ENCODE results near the gene USP33. TPM values are rescaled to one million over a fixed set of nuclear protein-coding genes. Genes with fewer than 3 reads are reported as not detected.
A peak's percentile ranks its signal among the peaks of the same experiment; 100 is the strongest.

USP33 gene
- total and polyA plus RNA-seq, 9 of the 15 experiments (the other 6 are each of a cell fraction or from before 2014, with no cell fraction given), result 22.4 to 83.5 (median 44.7) TPM

DNA sequence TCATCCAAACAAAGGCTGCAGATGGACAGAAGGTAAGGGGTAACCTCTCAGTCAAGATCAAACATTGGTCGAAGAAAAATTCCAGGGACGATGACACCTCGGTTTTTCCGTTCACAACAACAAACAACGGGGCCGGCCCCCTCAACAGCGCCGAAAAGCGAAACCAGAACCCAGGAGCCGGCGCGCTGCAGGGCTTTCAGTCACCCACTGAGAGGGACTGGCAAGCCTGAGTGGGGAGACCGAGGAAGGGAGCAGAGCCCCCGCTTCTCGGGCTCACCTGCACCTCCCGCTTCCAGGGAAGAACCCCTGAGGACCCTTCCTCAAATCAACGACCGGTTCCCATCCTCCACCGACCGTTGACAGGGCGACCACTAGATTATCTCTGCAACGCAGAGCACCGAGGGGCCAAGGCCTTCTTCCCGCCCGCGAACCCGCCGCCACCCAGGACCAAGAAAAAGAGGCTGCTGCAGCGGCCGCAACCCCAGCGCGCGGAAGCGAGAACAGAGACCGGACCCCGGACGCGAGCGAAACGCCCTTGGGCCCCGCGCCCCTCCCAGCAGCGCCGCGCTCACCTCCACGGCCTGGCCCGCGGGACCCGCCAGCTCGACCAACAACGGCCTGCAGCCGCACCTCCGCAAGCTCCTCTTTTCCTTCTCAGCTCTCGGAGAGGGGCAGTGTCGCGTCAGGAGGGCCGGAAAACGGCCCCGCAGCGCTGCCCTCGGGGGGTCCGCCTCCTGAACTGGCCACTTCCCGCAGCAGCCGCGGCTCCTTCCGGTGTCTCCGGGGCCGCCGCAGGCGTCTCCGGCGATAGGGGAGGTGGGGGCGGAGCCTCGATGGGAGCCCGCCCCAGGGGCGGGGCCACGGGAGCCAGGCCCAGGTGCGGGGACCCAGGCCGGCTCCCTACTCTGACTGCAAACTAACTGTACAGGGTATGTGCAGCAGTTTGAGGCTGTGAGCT is at the start of gene USP33 (continued):
- TF ChIP-seq ZFP30 (CRISPR knock-in tag; IDR thresholded peaks at IDR 0.05; ENCODE audit: borderline replicate concordance) (no peak), XRCC5 (IDR thresholded peaks at IDR 0.05; ENCODE audit: low read depth, low read length) (0 out of 2 replicates have a peak, but pooled peaks have one; percentile 67), RCOR1 (IDR thresholded peaks at IDR 0.05; ENCODE audit: borderline replicate concordance in 1 of 2, low read depth in 2 of 2, low read length in 2 of 2) (no peak), CHCHD3 (CRISPR knock-in tag; IDR thresholded peaks at IDR 0.05) (no peak), ARID1B (IDR thresholded peaks at IDR 0.05) (0 out of 2 replicates have a peak, but pooled peaks have one; percentile 29), FOXK2 (conservative IDR thresholded peaks at IDR 0.05 in 1 of 2, IDR thresholded peaks at IDR 0.05 in 1 of 2; ENCODE audit: low read depth in 2 of 2) (peak in 1 of 2 experiments; percentile 17; a peak in 1 of 4 replicates), ERF (CRISPR knock-in tag; IDR thresholded peaks at IDR 0.05) (no peak), TCFL5 (CRISPR knock-in tag; conservative IDR thresholded peaks at IDR 0.05) (no peak), COPS2 (conservative IDR thresholded peaks at IDR 0.05) (no peak), CTCF (IDR thresholded peaks at IDR 0.05 in 2 of 3, conservative IDR thresholded peaks at IDR 0.05 in 1 of 3; ENCODE audit: insufficient read depth in 2 of 3, low read depth in 1 of 3, low read length in 3 of 3) (peak in 2 of 3 experiments; percentile 4 to 12; a peak in 1 of 6 replicates), STAT5B (CRISPR knock-in tag; IDR thresholded peaks at IDR 0.05) (no peak), FOXJ3 (CRISPR knock-in tag; IDR thresholded peaks at IDR 0.05) (no peak), ATF7 (IDR thresholded peaks at IDR 0.05) (peak; percentile 54; the same call in 1 of the 2 replicates), NR2F6 (CRISPR knock-in tag; IDR thresholded peaks at IDR 0.05) (no peak), MNT (conservative IDR thresholded peaks at IDR 0.05) (peak; percentile 40 to 72; a peak in 2 of 4 replicates), MED1 (CRISPR knock-in tag; IDR thresholded peaks at IDR 0.05; ENCODE audit: borderline replicate concordance) (no peak), SMAD2 (IDR thresholded peaks at IDR 0.05; ENCODE audit: low read depth, low read length) (no peak), ZBED1 (IDR thresholded peaks at IDR 0.05) (no peak), ZNF232 (CRISPR knock-in tag; IDR thresholded peaks at IDR 0.05) (0 out of 2 replicates have a peak, but pooled peaks have one; percentile 26)
- TF ChIP-seq, protein P1, sequence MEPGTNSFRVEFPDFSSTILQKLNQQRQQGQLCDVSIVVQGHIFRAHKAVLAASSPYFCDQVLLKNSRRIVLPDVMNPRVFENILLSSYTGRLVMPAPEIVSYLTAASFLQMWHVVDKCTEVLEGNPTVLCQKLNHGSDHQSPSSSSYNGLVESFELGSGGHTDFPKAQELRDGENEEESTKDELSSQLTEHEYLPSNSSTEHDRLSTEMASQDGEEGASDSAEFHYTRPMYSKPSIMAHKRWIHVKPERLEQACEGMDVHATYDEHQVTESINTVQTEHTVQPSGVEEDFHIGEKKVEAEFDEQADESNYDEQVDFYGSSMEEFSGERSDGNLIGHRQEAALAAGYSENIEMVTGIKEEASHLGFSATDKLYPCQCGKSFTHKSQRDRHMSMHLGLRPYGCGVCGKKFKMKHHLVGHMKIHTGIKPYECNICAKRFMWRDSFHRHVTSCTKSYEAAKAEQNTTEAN (CRISPR knock-in tag; IDR thresholded peaks at IDR 0.05), result no peak
- TF ChIP-seq, protein P2, sequence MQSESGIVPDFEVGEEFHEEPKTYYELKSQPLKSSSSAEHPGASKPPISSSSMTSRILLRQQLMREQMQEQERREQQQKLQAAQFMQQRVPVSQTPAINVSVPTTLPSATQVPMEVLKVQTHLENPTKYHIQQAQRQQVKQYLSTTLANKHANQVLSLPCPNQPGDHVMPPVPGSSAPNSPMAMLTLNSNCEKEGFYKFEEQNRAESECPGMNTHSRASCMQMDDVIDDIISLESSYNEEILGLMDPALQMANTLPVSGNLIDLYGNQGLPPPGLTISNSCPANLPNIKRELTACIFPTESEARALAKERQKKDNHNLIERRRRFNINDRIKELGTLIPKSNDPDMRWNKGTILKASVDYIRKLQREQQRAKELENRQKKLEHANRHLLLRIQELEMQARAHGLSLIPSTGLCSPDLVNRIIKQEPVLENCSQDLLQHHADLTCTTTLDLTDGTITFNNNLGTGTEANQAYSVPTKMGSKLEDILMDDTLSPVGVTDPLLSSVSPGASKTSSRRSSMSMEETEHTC (IDR thresholded peaks at IDR 0.05), result no peak
